ENCODE results near the gene SASH1. TPM values are rescaled to one million over a fixed set of nuclear protein-coding genes. Genes with fewer than 3 reads are reported as not detected.

The SASH1 gene
- polyA plus RNA-seq, 1 experiment, result 27.0 TPM

- ChIA-PET POLR2A (interaction anchor here (0.8 to 1.5 kb wide), 3 partner anchors 10 to 100 kb away, joined by 3 to 6 read pairs (median 6); no protein-coding TSS in a partner anchor), CTCF (interaction anchor here (0.6 kb wide), 1 partner anchor 434 kb away, joined by 3 read pairs; no protein-coding TSS in a partner anchor)
- Histone ChIP-seq H3K27ac (ENCODE audit: low read depth, low read length) (peak overlapping the region; percentile 85), H3K9me3 (ENCODE audit: control insufficient read depth, insufficient read depth, low read length) (peaks cover 2% of the 10 kb centered on the region; the same call in 1 of the 2 replicates), H3K27me3 (ENCODE audit: control insufficient read depth, insufficient read depth, low read length) (no peaks in the 10 kb centered on the region), H3K4me3 (ENCODE audit: low read depth, low read length) (no peak overlapping the region)
- DNase-seq (ENCODE audit: low read depth, low spot score), result no peak
- no peak for TF ChIP-seq CTCF (IDR thresholded peaks at IDR 0.05; ENCODE audit: low read depth, low read length)
Observed at GRCh38 chr6:148514091-148514845, 171.6 kb downstream of the SASH1 start.

- Histone ChIP-seq H3K9me3 (ENCODE audit: control insufficient read depth, insufficient read depth, low read length) (peaks cover 6% of the 10 kb centered on the region; the same call in 1 of the 2 replicates), H3K4me3 (ENCODE audit: low read depth, low read length) (no peak overlapping the region), H3K27me3 (ENCODE audit: control insufficient read depth, insufficient read depth, low read length) (no peaks in the 10 kb centered on the region), H3K27ac (ENCODE audit: low read depth, low read length) (no peak overlapping the region)
- DNase-seq (ENCODE audit: low read depth, low spot score), result no peak
- CTCF ChIA-PET, result no interaction called here
- POLR2A ChIA-PET, result no interaction called here
- no peak for TF ChIP-seq CTCF (IDR thresholded peaks at IDR 0.05; ENCODE audit: low read depth, low read length)
Observed at GRCh38 chr6:148516217-148516616, 173.6 kb downstream of the SASH1 start.

DNA sequence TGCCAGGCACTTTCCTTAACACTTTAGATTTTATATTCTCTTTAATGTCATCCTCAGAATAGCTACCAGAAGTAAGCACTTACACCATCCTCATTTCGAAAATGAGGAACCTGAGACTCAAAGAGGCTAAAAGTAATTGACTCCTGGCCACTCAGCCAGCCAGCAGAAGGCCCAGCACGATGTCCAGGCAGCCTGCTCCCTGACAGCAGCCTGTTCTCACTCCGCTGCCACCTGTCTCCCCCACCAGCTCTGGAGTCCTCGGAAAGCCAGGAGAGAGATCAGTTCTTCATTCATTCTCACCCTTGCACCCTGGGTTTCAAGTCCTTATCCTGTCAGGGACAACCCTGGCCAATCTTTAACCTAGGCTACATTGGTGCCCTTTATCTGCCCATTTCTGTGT is 174.0 kb downstream of the SASH1 start:
- POLR2A ChIA-PET, result no interaction called here
- no peak overlapping the region for H3K27ac ChIP-seq (ENCODE audit: low read depth, low read length)

GRCh38 chr6:148517470-148517869 is 174.8 kb downstream of the SASH1 start:
- peaks cover 6% of the 10 kb centered on the region; the same call in 1 of the 2 replicates for H3K9me3 ChIP-seq (ENCODE audit: control insufficient read depth, insufficient read depth, low read length)
- ChIA-PET CTCF (interaction anchor here (1.2 kb wide), 1 partner anchor 337 kb away, joined by 3 read pairs; no protein-coding TSS in a partner anchor), POLR2A (no interaction called here)
- no peak for TF ChIP-seq CTCF (IDR thresholded peaks at IDR 0.05; ENCODE audit: low read depth, low read length)
- H3K4me3 ChIP-seq (ENCODE audit: low read depth, low read length), result no peak overlapping the region
- H3K27ac ChIP-seq (ENCODE audit: low read depth, low read length), result no peak overlapping the region
- no peak for DNase-seq (ENCODE audit: low read depth, low spot score)
- H3K27me3 ChIP-seq (ENCODE audit: control insufficient read depth, insufficient read depth, low read length), result no peaks in the 10 kb centered on the region

More for the DNA sequence above, 174.0 kb downstream of the SASH1 start:
- H3K4me3 ChIP-seq (ENCODE audit: low read depth, low read length), result no peak overlapping the region
- H3K27me3 ChIP-seq (ENCODE audit: control insufficient read depth, insufficient read depth, low read length), result no peaks in the 10 kb centered on the region
- CTCF ChIA-PET, result no interaction called here
- H3K9me3 ChIP-seq (ENCODE audit: control insufficient read depth, insufficient read depth, low read length), result peaks cover 6% of the 10 kb centered on the region; the same call in 1 of the 2 replicates
- no peak for DNase-seq (ENCODE audit: low read depth, low spot score)
- no peak for TF ChIP-seq CTCF (IDR thresholded peaks at IDR 0.05; ENCODE audit: low read depth, low read length)

GRCh38 chr6:148518511-148519156 is 176.0 kb downstream of the SASH1 start:
- no peak for DNase-seq (ENCODE audit: low read depth, low spot score)
- H3K4me3 ChIP-seq (ENCODE audit: low read depth, low read length), result no peak overlapping the region
- no peaks in the 10 kb centered on the region for H3K27me3 ChIP-seq (ENCODE audit: control insufficient read depth, insufficient read depth, low read length)
- H3K9me3 ChIP-seq (ENCODE audit: control insufficient read depth, insufficient read depth, low read length), result peaks cover 4% of the 10 kb centered on the region; the same call in 1 of the 2 replicates
- ChIA-PET POLR2A (interaction anchor here (1.6 kb wide), 1 partner anchor 9 kb away, joined by 5 read pairs; no protein-coding TSS in a partner anchor), CTCF (interaction anchor here (1.1 kb wide), 1 partner anchor 9 kb away, joined by 4 read pairs; no protein-coding TSS in a partner anchor)
- no peak for TF ChIP-seq CTCF (IDR thresholded peaks at IDR 0.05; ENCODE audit: low read depth, low read length)
- H3K27ac ChIP-seq (ENCODE audit: low read depth, low read length), result no peak overlapping the region
